GM10266 (cell line): Measurements from ENCODE around the gene FBN1.

Experiments
- DNase-seq: peaks from one replicate; pipeline ENCODE4 v3.0.0; 2012; ENCODE audit errors: extremely low spot score
- TF ChIP-seq, protein P1 (sequence below): IDR thresholded peaks from 2 replicates; pipeline ENCODE4 v1.5.1; 2012; ENCODE audit warnings: mild to moderate bottlenecking, low read depth; ENCODE audit not compliant: control insufficient read depth, insufficient read depth; ENCODE audit errors: missing control alignments

Gene FBN1

DNA sequence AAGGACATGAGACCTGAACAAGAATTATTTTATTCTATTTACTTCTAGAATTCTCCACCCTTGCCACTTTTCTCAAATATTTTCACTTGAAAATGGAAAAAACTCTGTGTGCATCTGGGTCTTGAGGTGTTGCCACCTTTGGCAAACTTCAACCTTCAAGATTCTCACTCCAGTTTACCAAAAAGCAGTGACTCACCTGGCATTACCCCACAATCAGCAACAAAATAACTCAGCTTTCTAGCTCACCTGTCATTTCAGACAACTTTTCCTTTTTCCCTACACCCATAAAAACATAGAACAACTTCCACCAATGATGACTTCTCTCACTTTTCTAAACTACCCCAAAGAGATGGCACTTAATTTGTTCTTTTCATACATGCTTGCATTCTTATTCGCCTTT lies 198.5 kb downstream of the FBN1 start:
- no peak for DNase-seq
- TF ChIP-seq, protein P1, sequence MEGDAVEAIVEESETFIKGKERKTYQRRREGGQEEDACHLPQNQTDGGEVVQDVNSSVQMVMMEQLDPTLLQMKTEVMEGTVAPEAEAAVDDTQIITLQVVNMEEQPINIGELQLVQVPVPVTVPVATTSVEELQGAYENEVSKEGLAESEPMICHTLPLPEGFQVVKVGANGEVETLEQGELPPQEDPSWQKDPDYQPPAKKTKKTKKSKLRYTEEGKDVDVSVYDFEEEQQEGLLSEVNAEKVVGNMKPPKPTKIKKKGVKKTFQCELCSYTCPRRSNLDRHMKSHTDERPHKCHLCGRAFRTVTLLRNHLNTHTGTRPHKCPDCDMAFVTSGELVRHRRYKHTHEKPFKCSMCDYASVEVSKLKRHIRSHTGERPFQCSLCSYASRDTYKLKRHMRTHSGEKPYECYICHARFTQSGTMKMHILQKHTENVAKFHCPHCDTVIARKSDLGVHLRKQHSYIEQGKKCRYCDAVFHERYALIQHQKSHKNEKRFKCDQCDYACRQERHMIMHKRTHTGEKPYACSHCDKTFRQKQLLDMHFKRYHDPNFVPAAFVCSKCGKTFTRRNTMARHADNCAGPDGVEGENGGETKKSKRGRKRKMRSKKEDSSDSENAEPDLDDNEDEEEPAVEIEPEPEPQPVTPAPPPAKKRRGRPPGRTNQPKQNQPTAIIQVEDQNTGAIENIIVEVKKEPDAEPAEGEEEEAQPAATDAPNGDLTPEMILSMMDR = no peak

DNA sequence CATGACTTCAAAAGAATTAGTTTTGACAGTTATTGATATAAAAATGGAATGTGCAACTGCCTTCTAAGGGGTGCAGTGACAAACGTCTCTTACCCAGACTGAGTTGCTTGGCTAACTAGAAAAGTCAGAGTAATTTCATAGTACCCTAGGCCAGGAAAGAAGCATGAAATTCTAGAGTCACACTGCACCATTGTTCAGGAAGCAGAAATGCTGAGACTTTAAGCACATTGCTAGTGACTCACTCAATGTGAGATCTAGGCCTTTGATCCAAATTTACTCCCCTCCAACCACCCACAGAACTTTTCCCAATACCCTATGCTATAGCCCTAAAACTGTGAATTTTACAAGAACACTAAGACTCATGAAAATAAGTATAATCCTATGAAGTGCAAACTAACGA lies 203.5 kb downstream of the FBN1 start:
- DNase-seq = no peak
- TF ChIP-seq, protein P1 = no peak

DNA sequence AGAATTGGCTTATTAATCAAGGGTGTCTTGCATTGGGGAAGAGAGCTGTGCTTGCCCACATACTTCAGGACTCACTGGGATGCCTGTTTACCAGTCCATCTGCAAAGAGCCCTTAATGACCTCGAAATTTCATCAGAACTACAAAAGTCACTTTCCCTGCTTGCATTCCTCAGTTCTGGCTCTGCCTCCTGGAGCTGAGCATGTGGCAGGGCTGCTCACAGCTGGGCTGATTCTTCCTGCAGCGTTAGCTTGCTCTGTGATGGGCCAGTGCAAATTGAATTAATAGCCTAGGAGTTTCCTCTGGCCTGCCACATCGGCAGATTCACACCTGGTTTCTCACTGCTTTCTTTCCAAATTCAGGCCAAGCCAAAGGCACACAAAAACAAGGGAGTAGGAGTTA lies 205.4 kb downstream of the FBN1 start:
- DNase-seq = no peak

DNA sequence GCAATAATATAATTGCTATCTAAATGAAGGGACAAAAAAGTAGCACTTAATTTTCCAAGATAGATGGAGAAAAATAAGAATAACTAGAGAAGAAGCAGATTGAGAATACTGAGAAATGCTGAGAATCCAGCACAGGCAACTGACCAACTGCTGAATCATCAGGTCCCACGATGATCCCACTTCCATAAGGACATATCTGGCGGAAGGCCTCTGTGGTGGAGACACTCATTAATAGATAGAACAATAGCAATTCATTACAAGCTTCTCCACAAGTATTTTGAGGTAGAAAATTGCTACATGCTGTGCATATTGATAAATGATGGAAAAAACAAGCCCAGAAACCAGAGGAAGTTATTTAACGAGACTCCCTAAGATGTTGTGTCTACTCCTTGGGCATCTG lies 208.3 kb downstream of the FBN1 start:
- DNase-seq = no peak

More for the DNA sequence above, 205.4 kb downstream of the FBN1 start:
- TF ChIP-seq, protein P1 = no peak

DNA sequence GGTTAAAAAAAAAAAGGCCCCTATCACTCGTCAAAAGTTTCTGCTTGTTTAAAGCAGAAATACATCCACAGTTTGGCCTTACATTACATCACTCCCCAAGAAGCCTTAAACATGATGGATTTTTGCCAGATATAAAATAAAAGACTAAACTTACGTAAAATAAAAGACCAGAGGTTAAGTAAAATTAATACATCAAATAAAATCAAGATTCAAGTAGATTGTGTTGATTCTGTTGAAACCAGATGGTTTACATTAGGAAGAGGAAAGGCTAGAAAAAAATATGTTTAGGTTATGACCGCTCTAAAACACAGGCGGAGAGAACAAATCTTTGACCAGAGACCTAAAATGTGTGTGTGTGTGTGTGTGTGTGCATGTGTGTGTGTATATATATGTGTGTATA lies 210.2 kb downstream of the FBN1 start:
- TF ChIP-seq, protein P1 = no peak
- DNase-seq = no peak

More for the DNA sequence above, 208.3 kb downstream of the FBN1 start:
- TF ChIP-seq, protein P1 = no peak

DNA sequence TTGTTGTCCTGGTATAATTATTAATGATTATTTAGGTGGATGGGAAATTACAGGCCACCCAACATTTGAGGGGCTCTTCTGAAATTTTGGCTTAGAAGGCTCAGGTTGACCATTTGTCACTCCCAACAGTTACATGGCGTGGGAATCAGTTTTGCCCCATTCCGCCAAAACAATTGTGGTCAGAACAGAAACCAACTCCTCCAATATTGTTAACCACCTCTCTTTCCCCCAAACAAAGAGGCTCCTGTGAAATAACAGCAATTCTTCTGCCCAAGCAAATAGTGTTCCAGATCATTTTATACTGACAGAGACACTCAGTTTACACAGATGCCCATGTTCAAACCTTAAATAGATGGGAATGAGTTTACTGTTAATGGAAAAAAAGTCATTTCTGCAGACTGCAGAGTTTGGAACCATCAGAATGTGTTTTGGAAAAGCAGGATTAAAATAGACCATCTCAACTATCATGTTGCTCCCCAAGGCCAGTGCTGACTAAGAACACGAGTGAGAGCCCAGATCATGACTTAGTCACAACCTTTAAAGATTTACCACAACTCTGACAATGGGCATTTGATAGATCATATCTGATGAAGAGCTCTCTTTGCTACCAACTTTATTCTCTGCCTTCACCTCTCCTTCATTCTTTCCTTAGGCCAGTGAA lies 212.2 kb downstream of the FBN1 start:
- peak; percentile 14 for DNase-seq
- TF ChIP-seq, protein P1 = no peak

DNA sequence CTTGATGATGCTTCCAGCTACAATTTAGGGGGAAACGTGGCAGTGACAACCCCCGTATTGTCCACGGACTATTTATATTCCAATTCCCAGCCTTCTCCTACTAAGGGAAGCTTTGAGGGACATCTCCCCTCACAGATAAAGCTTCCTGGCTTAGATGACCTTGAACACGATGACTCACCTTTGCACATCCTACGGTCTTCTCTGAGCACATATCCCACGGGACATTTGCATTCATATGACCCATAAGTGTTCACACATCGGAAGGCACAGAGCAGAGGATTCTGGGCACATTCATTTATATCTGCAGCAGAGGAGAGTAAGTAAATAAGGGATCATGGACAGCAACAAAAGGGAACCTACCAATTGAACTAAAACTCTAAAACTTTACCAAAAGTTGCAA lies 212.8 kb downstream of the FBN1 start:
- TF ChIP-seq, protein P1 = no peak
- no peak for DNase-seq
